Duodenal mucosa (tissue), 2 donors: Measurements from ENCODE around the gene ANGPTL4.
"Not testable (repeated sequence)": the region's sequence is repeated elsewhere in the genome, so short reads cannot be mapped to it uniquely, and the experiment has no call there.

Experiments
- H3K27ac ChIP-seq: one replicate; pipeline ENCODE4 v1.7.0; 2013; ENCODE audit warnings: low read depth, low read length
- H3K27me3 ChIP-seq, 2 donors: one replicate each; pipeline ENCODE4 v1.7.0; 2013; ENCODE audit warnings: low read length in 2 of 2, control low read depth in 1 of 2; ENCODE audit not compliant: insufficient read depth in 2 of 2, control insufficient read depth in 1 of 2
- H3K36me3 ChIP-seq, 2 donors: one replicate each; pipeline ENCODE4 v1.7.0; 2013; ENCODE audit warnings: low read length in 2 of 2, control low read depth in 1 of 2; ENCODE audit not compliant: insufficient read depth in 2 of 2, control insufficient read depth in 1 of 2
- H3K4me1 ChIP-seq, 2 donors: one replicate each; pipeline ENCODE4 v1.7.0; 2013; ENCODE audit warnings: low read length in 2 of 2, control low read depth in 1 of 2; ENCODE audit not compliant: insufficient read depth in 2 of 2, control insufficient read depth in 1 of 2
- H3K4me3 ChIP-seq, 2 donors: one replicate each; pipeline ENCODE4 v1.7.0; 2013; ENCODE audit warnings: low read length in 2 of 2, low read depth in 1 of 2
- H3K9ac ChIP-seq, 2 donors: one replicate each; pipeline ENCODE4 v1.7.0; 2013; ENCODE audit warnings: low read length in 2 of 2, low read depth in 1 of 2
- H3K9me3 ChIP-seq, 2 donors: one replicate each; pipeline ENCODE4 v1.7.0; 2013; ENCODE audit warnings: low read length in 2 of 2, control low read depth in 1 of 2; ENCODE audit not compliant: control insufficient read depth in 1 of 2

The ANGPTL4 gene

GRCh38 chr19:8361921-8362793 is 1.8 kb upstream of the ANGPTL4 start:
- Histone ChIP-seq H3K9me3 (no peaks in the 10 kb centered on the region), H3K4me3 (peak overlapping the region; percentile 10 to 47), H3K4me1 (peaks cover 21 to 34% of the 10 kb centered on the region in 2 donors), H3K9ac (peak overlapping the region; percentile 59 to 63), H3K27me3 (peaks cover 0 to 5% of the 10 kb centered on the region in 2 donors), H3K27ac (peak overlapping the region; percentile 57), H3K36me3 (no peaks in the 10 kb centered on the region)

GRCh38 chr19:8366121-8366581 is 2.2 kb downstream of the ANGPTL4 start:
- Histone ChIP-seq H3K4me1 (peaks cover 38 to 56% of the 10 kb centered on the region in 2 donors), H3K9me3 (no peaks in the 10 kb centered on the region), H3K36me3 (no peaks in the 10 kb centered on the region), H3K4me3 (peak overlapping the region in 1 of 2 donors; percentile 23), H3K27me3 (peaks cover 0 to 5% of the 10 kb centered on the region in 2 donors), H3K9ac (no peak overlapping the region), H3K27ac (no peak overlapping the region)

GRCh38 chr19:8366961-8367326 is 3.0 kb downstream of the ANGPTL4 start:
- peak overlapping the region; percentile 24 to 28 for H3K4me3 ChIP-seq
- H3K27ac ChIP-seq = no peak overlapping the region
- H3K4me1 ChIP-seq = peaks cover 35 to 56% of the 10 kb centered on the region in 2 donors

GRCh38 chr19:8367327-8368001 is 3.5 kb downstream of the ANGPTL4 start:
- Histone ChIP-seq H3K4me3 (peak overlapping the region; percentile 24 to 28), H3K27me3 (peaks cover 0 to 5% of the 10 kb centered on the region in 2 donors), H3K36me3 (no peaks in the 10 kb centered on the region), H3K4me1 (peaks cover 30 to 51% of the 10 kb centered on the region in 2 donors), H3K9ac (peak overlapping the region in 1 of 2 donors; percentile 25), H3K9me3 (no peaks in the 10 kb centered on the region), H3K27ac (peak overlapping the region; percentile 14)

More at GRCh38 chr19:8366961-8367326, 3.0 kb downstream of the ANGPTL4 start:
- no peaks in the 10 kb centered on the region for H3K9me3 ChIP-seq
- peaks cover 0 to 5% of the 10 kb centered on the region in 2 donors for H3K27me3 ChIP-seq
- H3K9ac ChIP-seq = peak overlapping the region in 1 of 2 donors; percentile 25
- no peaks in the 10 kb centered on the region for H3K36me3 ChIP-seq

- Histone ChIP-seq H3K4me1 (peaks cover 23 to 42% of the 10 kb centered on the region in 2 donors), H3K4me3 (peak overlapping the region; percentile 13 to 55), H3K9ac (peak overlapping the region; percentile 6 to 28), H3K27me3 (no peaks in the 10 kb centered on the region), H3K36me3 (peaks cover 0 to 4% of the 10 kb centered on the region in 2 donors), H3K9me3 (no peaks in the 10 kb centered on the region), H3K27ac (no peak overlapping the region)
Observed at GRCh38 chr19:8370176-8371010, 6.4 kb downstream of the ANGPTL4 start.

GRCh38 chr19:8371011-8371804 is 7.3 kb downstream of the ANGPTL4 start:
- no peaks in the 10 kb centered on the region for H3K27me3 ChIP-seq
- peak overlapping the region; percentile 13 to 55 for H3K4me3 ChIP-seq
- no peak overlapping the region for H3K27ac ChIP-seq
- peaks cover 0 to 4% of the 10 kb centered on the region in 2 donors for H3K36me3 ChIP-seq
- peak overlapping the region; percentile 28 to 57 for H3K9ac ChIP-seq
- H3K9me3 ChIP-seq = no peaks in the 10 kb centered on the region
- H3K4me1 ChIP-seq = peaks cover 23 to 35% of the 10 kb centered on the region in 2 donors

- H3K4me3 ChIP-seq = no peak overlapping the region
- peaks cover 0 to 4% of the 10 kb centered on the region in 2 donors for H3K36me3 ChIP-seq
- peaks cover 7 to 18% of the 10 kb centered on the region in 2 donors for H3K4me1 ChIP-seq
- H3K9ac ChIP-seq = no peak overlapping the region
- no peaks in the 10 kb centered on the region for H3K9me3 ChIP-seq
- H3K27me3 ChIP-seq = no peaks in the 10 kb centered on the region
- H3K27ac ChIP-seq = no peak overlapping the region
Observed at GRCh38 chr19:8373867-8374813, 10.2 kb downstream of the ANGPTL4 start.

- H3K4me1 ChIP-seq = peaks cover 5 to 12% of the 10 kb centered on the region in 2 donors
- not testable (repeated sequence) for H3K27ac ChIP-seq, H3K9ac ChIP-seq, H3K36me3 ChIP-seq, H3K4me3 ChIP-seq, H3K9me3 ChIP-seq, H3K27me3 ChIP-seq
Observed at GRCh38 chr19:8375766-8376165, 11.8 kb downstream of the ANGPTL4 start.
